ENCODE results near the gene SLC25A22. TPM values are rescaled to one million over a fixed set of nuclear protein-coding genes. Genes with fewer than 3 reads are reported as not detected.

The SLC25A22 gene
- total RNA-seq, 1 donor from 2014 or later, result 35.4 TPM

DNA sequence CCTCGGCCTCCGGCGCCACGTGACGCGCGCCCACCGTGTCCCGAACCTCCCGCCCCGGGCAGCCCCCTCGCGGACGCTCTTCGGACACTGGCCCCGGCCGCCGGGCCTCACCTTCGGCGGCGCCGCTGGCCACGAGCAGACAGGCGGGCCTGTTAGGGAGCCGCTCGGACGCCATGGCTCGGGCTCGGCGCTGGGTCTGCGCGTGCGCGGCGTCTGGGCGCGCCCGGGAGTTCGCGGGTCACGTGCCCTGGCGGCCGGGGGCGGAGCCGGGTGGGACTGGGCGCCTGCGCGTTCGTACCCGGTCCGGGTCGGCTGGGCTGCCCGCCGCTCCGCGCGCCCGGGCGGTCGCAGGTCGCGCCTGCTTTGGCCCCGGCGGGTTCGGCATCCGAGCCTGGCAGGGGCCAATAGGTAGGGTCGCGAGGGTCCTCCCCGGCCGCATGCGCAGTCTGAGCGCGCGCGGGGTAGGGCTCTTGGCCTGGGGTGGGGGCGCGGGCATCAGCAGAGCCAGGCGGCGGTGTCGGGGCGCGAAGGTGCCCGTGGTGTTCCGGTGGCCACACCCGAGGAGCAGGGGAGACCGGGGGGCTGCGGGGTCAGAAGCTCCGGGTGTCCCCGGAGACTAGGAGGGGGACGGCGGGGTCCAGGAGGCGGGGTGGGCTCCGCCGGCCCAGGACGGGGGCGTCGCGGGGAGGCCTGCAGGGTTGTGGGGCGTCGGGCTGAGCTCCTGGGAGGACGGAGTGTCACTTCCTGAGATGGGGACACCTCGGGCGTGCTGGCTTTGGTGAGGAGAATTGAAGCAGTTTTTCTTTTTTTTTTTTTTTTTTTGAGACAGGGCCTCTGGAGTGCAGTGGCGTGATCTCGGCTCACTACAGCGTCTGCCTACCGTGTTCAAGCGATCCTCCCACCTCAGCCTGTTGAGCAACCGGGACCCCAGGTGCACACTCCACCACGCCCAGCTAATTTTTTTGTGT, 20.5 kb downstream of the SLC25A22 start, which contains the start of gene GATD1:
TSS of gene GATD1 (minus strand) at position 200 of the 968 bp plus-strand sequence. CDS start at position 175, 25 bp downstream.
- intact Hi-C loops (cut with micrococcal nuclease), result loop anchor here (1.0 to 2.0 kb wide), 4 partner anchors 12 to 65 kb away; partner anchors contain the start of genes POLR2L, TALDO1 and TSPAN4
- CTCF ChIA-PET, result no interaction called here

DNA sequence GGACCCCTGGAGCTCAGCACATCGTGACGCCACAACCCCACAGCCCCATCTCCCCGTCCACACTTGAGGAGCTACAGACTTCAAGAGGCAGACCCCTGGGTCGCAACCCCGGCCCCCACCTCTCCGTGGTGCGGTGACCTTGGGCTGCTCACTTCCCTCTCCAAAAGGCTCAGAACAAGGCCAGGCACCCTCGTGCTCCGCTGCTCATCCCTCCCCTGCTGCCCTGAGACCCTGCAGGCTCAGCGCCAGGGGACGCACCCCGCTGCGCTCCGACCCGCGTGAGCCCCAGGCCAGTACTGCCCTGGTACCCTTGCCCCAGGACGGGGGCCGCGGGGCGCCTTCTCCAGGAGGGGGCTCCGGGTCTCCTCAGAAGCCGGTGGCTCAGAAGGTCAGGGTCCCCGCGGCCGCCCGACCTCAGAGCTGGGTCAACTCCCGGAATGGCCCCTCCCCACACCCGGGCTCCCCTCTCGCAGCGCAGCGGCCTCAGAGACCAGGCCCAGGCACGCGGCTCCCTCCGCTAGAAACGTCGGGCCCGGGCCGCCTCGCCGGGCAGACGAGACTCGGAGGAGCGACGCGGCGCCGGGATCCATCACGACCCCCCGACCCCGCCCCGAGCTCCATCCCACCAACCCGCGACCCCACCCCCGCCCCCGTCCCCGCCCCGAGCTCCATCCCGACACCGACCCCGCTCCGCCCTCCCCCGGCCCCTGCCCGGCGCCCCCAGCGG, 21.4 kb downstream of the SLC25A22 start:
- CTCF ChIA-PET, result no interaction called here
- Mint-ChIP-seq H3K27ac (peak overlapping the region; percentile 56), H3K9me3 (no peaks in the 10 kb centered on the region), H3K27me3 (no peaks in the 10 kb centered on the region), H3K4me1 (peaks cover 16% of the 10 kb centered on the region), H3K36me3 (ENCODE audit: low read depth) (peaks cover 5% of the 10 kb centered on the region), H3K4me3 (peak overlapping the region; percentile 80)
- DNase-seq (no peak), ATAC-seq (ENCODE audit: low read depth) (peak; percentile 51)
- POLR2A ChIA-PET, result interaction anchor here (0.5 to 2.7 kb wide), 9 partner anchors 19 to 448 kb away, joined by 3 to 23 read pairs (median 4); partner anchors contain the start of genes IRF7, RPLP2, SLC25A22 and TALDO1
- TF ChIP-seq, protein P1, sequence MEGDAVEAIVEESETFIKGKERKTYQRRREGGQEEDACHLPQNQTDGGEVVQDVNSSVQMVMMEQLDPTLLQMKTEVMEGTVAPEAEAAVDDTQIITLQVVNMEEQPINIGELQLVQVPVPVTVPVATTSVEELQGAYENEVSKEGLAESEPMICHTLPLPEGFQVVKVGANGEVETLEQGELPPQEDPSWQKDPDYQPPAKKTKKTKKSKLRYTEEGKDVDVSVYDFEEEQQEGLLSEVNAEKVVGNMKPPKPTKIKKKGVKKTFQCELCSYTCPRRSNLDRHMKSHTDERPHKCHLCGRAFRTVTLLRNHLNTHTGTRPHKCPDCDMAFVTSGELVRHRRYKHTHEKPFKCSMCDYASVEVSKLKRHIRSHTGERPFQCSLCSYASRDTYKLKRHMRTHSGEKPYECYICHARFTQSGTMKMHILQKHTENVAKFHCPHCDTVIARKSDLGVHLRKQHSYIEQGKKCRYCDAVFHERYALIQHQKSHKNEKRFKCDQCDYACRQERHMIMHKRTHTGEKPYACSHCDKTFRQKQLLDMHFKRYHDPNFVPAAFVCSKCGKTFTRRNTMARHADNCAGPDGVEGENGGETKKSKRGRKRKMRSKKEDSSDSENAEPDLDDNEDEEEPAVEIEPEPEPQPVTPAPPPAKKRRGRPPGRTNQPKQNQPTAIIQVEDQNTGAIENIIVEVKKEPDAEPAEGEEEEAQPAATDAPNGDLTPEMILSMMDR (IDR thresholded peaks at IDR 0.05), result no peak
- intact Hi-C loops (cut with micrococcal nuclease), result loop anchor here (1.0 to 2.0 kb wide), 4 partner anchors 11 to 66 kb away; partner anchors contain the start of genes POLR2L, TALDO1 and TSPAN4

More for the DNA sequence above, 20.5 kb downstream of the SLC25A22 start, which contains the start of gene GATD1:
- H3K36me3 Mint-ChIP-seq (ENCODE audit: low read depth), result peaks cover 5% of the 10 kb centered on the region
- POLR2A ChIA-PET, result interaction anchor here (0.8 to 2.7 kb wide), 10 partner anchors 19 to 330 kb away, joined by 3 to 23 read pairs (median 5); partner anchors contain the start of genes IRF7, RPLP2, SLC25A22 and TALDO1
- H3K9me3 Mint-ChIP-seq, result no peaks in the 10 kb centered on the region
- peak within 1 kb of the TSS; percentile 81 for H3K4me3 Mint-ChIP-seq
- no peaks in the 10 kb centered on the region for H3K27me3 Mint-ChIP-seq
- ATAC-seq (ENCODE audit: low read depth) (peak; percentile 87), DNase-seq (peak; percentile 98)
- H3K27ac Mint-ChIP-seq, result peak within 1 kb of the TSS; percentile 69
- H3K4me1 Mint-ChIP-seq, result peaks cover 16% of the 10 kb centered on the region
- TF ChIP-seq, protein P1 (IDR thresholded peaks at IDR 0.05), result no peak

- ATAC-seq (ENCODE audit: low read depth), result no peak
- ChIA-PET POLR2A (interaction anchor here (0.7 to 2.7 kb wide), 6 partner anchors 17 to 48 kb away, joined by 3 to 23 read pairs (median 4); partner anchors contain the start of genes RPLP2 and TALDO1), CTCF (no interaction called here)
- Mint-ChIP-seq H3K27ac (peak overlapping the region; percentile 56), H3K4me1 (peaks cover 16% of the 10 kb centered on the region), H3K4me3 (peak overlapping the region; percentile 80), H3K9me3 (no peaks in the 10 kb centered on the region), H3K27me3 (no peaks in the 10 kb centered on the region), H3K36me3 (ENCODE audit: low read depth) (peaks cover 7% of the 10 kb centered on the region)
- TF ChIP-seq, protein P1 (IDR thresholded peaks at IDR 0.05), result no peak
- no peak for DNase-seq
- intact Hi-C loops (cut with micrococcal nuclease), result loop anchor here (2.0 kb wide), 1 partner anchor 67 kb away; the partner anchor contains the start of genes POLR2L and TSPAN4
Measured at GRCh38 chr11:776263-776560, 21.9 kb downstream of the SLC25A22 start.

DNA sequence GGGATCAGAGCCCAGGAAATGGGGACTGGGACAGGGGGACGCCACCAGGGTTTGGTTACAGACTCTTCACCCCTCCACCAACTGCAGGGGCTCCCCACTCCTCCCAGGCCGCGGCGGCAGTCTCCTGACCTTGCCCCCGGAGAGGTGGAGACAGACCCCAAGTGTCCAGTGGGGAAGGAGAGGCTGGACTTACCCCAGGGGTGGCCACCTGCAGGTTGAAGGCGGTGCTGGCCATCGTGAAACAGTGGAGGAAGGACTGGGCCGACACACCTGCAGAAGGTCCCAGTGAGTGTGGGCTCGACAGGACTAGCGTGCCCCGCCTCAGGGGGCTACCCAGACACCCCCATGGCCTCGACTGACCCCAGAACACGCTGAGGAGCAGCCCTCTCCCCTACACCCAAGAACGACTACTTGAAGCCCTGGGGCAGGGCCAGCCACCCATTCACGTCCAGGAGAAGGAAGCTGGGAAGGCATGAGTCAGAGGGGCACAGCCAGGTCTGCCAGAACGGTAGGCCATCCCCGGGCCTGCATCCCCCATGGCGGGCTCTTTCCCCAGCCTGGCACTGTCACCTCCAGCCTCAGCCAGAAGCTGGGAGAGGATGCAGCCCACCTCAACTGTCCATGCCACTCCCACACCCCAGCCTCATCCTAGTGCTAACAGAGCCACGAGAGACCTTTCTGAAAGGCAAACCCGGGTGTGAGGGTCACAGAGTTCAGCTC, 23.0 kb downstream of the SLC25A22 start:
- CTCF ChIA-PET, result no interaction called here
- ATAC-seq (ENCODE audit: low read depth) (no peak), DNase-seq (no peak)
- intact Hi-C loops (cut with micrococcal nuclease), result no loop called here
- Mint-ChIP-seq H3K27ac (peak overlapping the region; percentile 41), H3K4me1 (peaks cover 16% of the 10 kb centered on the region), H3K4me3 (peak overlapping the region; percentile 66), H3K36me3 (ENCODE audit: low read depth) (peaks cover 15% of the 10 kb centered on the region), H3K9me3 (no peaks in the 10 kb centered on the region), H3K27me3 (no peaks in the 10 kb centered on the region)
- TF ChIP-seq, protein P1 (IDR thresholded peaks at IDR 0.05), result no peak
- POLR2A ChIA-PET, result interaction anchor here (1.0 kb wide), 1 partner anchor 160 kb away, joined by 3 read pairs; no protein-coding TSS in a partner anchor

All from activated B cell treated with CpG ODN at 0.5 μM for 24 hours (primary cell).